Urinary bladder (tissue), 4 donors: ENCODE data around the gene GRAMD2B. TPM values are rescaled to one million over a fixed set of nuclear protein-coding genes. Genes with fewer than 3 reads are reported as not detected.
"Not testable (repeated sequence)": the region's sequence is repeated elsewhere in the genome, so short reads cannot be mapped to it uniquely, and the experiment has no call there.

Source experiments
- DNase-seq: peaks from one replicate; pipeline ENCODE4 v3.0.0-alpha.2; 2015; ENCODE audit errors: extremely low spot score
- H3K27ac ChIP-seq: one replicate; pipeline ENCODE4 v1.5.1; 2013; ENCODE audit warnings: low read depth, mild to moderate bottlenecking, moderate library complexity
- H3K36me3 ChIP-seq: one replicate; pipeline ENCODE4 v1.6.1; 2013; ENCODE audit warnings: mild to moderate bottlenecking, moderate library complexity; ENCODE audit not compliant: insufficient read depth
- H3K4me1 ChIP-seq: one replicate; pipeline ENCODE4 v1.6.1; 2013; ENCODE audit warnings: mild to moderate bottlenecking, moderate library complexity; ENCODE audit not compliant: insufficient read depth
- H3K4me3 ChIP-seq: one replicate; pipeline ENCODE4 v1.5.1; 2013; ENCODE audit warnings: low read depth, low read length
- WGBS: extraction: QIAGEN DNeasy Blood & Tissue Kit; methylation state at CpG from one replicate; pipeline ENCODE4 v1.1.7; 2013; 5-methylcytosine and 5-hydroxymethylcytosine counted together
- polyA plus RNA-seq: library from polyadenylated mRNA; stranded (reverse); fragments of 200-250 nt; gene quantifications from one replicate; pipeline ENCODE4 v1.2.3, GENCODE V29; 2013
- total RNA-seq: library from RNA; depleted of rRNA; stranded (reverse); fragments of >200 nt; gene quantifications from one replicate; pipeline ENCODE4 v1.2.3, GENCODE V29; 2014
- donor health status: healthy with polysubstance abuse.
- donor health status: healthy.

The GRAMD2B gene
- total and polyA plus RNA-seq, 2 donors, result 10.8 to 39.4 TPM

- Histone ChIP-seq H3K4me3 (no peak overlapping the region), H3K4me1 (no peaks in the 10 kb centered on the region), H3K27ac (no peak overlapping the region), H3K36me3 (no peaks in the 10 kb centered on the region)
- 94% methylated on average over 5 of the region's 5 CpGs for WGBS
- no peak for DNase-seq
Measured at GRCh38 chr5:126419102-126419501, 4.1 kb upstream of the GRAMD2B start.

GRCh38 chr5:126428421-126428820, 5.2 kb downstream of the GRAMD2B start:
- Histone ChIP-seq H3K36me3 (peaks cover under 1% of the 10 kb centered on the region), H3K4me1 (no peaks in the 10 kb centered on the region), H3K27ac (no peak overlapping the region), H3K4me3 (no peak overlapping the region)
- 24% methylated on average over 2 of the region's 2 CpGs for WGBS
- no peak for DNase-seq

- Histone ChIP-seq H3K36me3 (peaks cover 2% of the 10 kb centered on the region), H3K4me3 (no peak overlapping the region), H3K27ac (no peak overlapping the region), H3K4me1 (no peaks in the 10 kb centered on the region)
- DNase-seq, result no peak
Measured at GRCh38 chr5:126430631-126431030, 7.4 kb downstream of the GRAMD2B start.

- H3K4me3 ChIP-seq, result no peak overlapping the region
- no peak overlapping the region for H3K27ac ChIP-seq
- H3K4me1 ChIP-seq, result no peaks in the 10 kb centered on the region
- H3K36me3 ChIP-seq, result peaks cover 2% of the 10 kb centered on the region
- no peak for DNase-seq
Measured at GRCh38 chr5:126433701-126434100, 10.5 kb downstream of the GRAMD2B start.

GRCh38 chr5:126435261-126435660, 12.1 kb downstream of the GRAMD2B start:
- WGBS, result 83% methylated on average over 8 of the region's 8 CpGs
- DNase-seq, result no peak
- H3K4me1 ChIP-seq, result no peaks in the 10 kb centered on the region
- no peak overlapping the region for H3K4me3 ChIP-seq
- no peak overlapping the region for H3K27ac ChIP-seq
- H3K36me3 ChIP-seq, result peaks cover 2% of the 10 kb centered on the region

GRCh38 chr5:126435714-126436113, 12.5 kb downstream of the GRAMD2B start:
- Histone ChIP-seq H3K27ac (no peak overlapping the region), H3K4me1 (no peaks in the 10 kb centered on the region), H3K4me3 (no peak overlapping the region), H3K36me3 (peaks cover 2% of the 10 kb centered on the region)
- DNase-seq, result no peak
- 84% methylated on average over 2 of the region's 2 CpGs for WGBS

GRCh38 chr5:126437721-126438120, 14.5 kb downstream of the GRAMD2B start:
- 86% methylated on average over 1 of the region's 1 CpG for WGBS
- Histone ChIP-seq H3K36me3 (peaks cover 2% of the 10 kb centered on the region), H3K4me3 (no peak overlapping the region), H3K27ac (no peak overlapping the region), H3K4me1 (no peaks in the 10 kb centered on the region)
- no peak for DNase-seq

- DNase-seq, result no peak
- Histone ChIP-seq H3K36me3 (peaks cover 2% of the 10 kb centered on the region), H3K27ac (no peak overlapping the region), H3K4me1 (no peaks in the 10 kb centered on the region), H3K4me3 (no peak overlapping the region)
- 80% methylated on average over 4 of the region's 4 CpGs for WGBS
Measured at GRCh38 chr5:126438267-126438666, 15.1 kb downstream of the GRAMD2B start.

GRCh38 chr5:126438868-126439267, 15.7 kb downstream of the GRAMD2B start:
- no peak for DNase-seq
- Histone ChIP-seq H3K36me3 (no peaks in the 10 kb centered on the region), H3K4me1 (no peaks in the 10 kb centered on the region), H3K27ac (no peak overlapping the region), H3K4me3 (no peak overlapping the region)
- 80% methylated on average over 3 of the region's 3 CpGs for WGBS

- H3K4me1 ChIP-seq, H3K27ac ChIP-seq, H3K36me3 ChIP-seq, DNase-seq, H3K4me3 ChIP-seq: not testable (repeated sequence)
- WGBS, result 98% methylated on average over 6 of the region's 6 CpGs
Measured at GRCh38 chr5:126439724-126440123, 16.5 kb downstream of the GRAMD2B start.

GRCh38 chr5:126441230-126441629, 18.0 kb downstream of the GRAMD2B start:
- Histone ChIP-seq H3K4me1 (no peaks in the 10 kb centered on the region), H3K27ac (no peak overlapping the region), H3K36me3 (no peaks in the 10 kb centered on the region), H3K4me3 (no peak overlapping the region)
- no peak for DNase-seq
- 89% methylated on average over 2 of the region's 2 CpGs for WGBS

GRCh38 chr5:126443374-126443851, 20.2 kb downstream of the GRAMD2B start:
- Histone ChIP-seq H3K4me3 (no peak overlapping the region), H3K4me1 (no peaks in the 10 kb centered on the region), H3K36me3 (no peaks in the 10 kb centered on the region), H3K27ac (no peak overlapping the region)
- no peak for DNase-seq
- 93% methylated on average over 2 of the region's 2 CpGs for WGBS

GRCh38 chr5:126444137-126444536, 20.9 kb downstream of the GRAMD2B start:
- Histone ChIP-seq H3K4me3 (no peak overlapping the region), H3K4me1 (no peaks in the 10 kb centered on the region), H3K36me3 (no peaks in the 10 kb centered on the region), H3K27ac (no peak overlapping the region)
- WGBS, result 97% methylated on average over 2 of the region's 2 CpGs
- DNase-seq, result no peak

- no peak overlapping the region for H3K27ac ChIP-seq
- WGBS, result 92% methylated on average over 3 of the region's 3 CpGs
- H3K4me1 ChIP-seq, result no peaks in the 10 kb centered on the region
- DNase-seq, result no peak
- no peak overlapping the region for H3K4me3 ChIP-seq
- no peaks in the 10 kb centered on the region for H3K36me3 ChIP-seq
Measured at GRCh38 chr5:126445502-126446174, 22.4 kb downstream of the GRAMD2B start.
